Measurements from ENCODE around the gene SLC22A3. TPM values are rescaled to one million over a fixed set of nuclear protein-coding genes. Genes with fewer than 3 reads are reported as not detected.
A peak's percentile ranks its signal among the peaks of the same experiment; 100 is the strongest.

Gene SLC22A3
- total RNA-seq (6.4 TPM), polyA plus RNA-seq (ENCODE audit: insufficient read depth, low read depth, low replicate concordance) (7.4 TPM)
- long read RNA-seq, donor 1, result 0 reads
- long read RNA-seq, donor 2, result 0 reads
- long read RNA-seq, donor 3, partial matches to known transcripts, result 0 of 1 reads
- long read RNA-seq, donor 3, other reads (novel, unspliced or antisense), result 0 of 1 reads
- long read RNA-seq, donor 4, partial matches to known transcripts, result 0 of 1 reads
- long read RNA-seq, donor 4, other reads (novel, unspliced or antisense), result 0 of 1 reads
- long read RNA-seq, donor 5, result 0 reads
- long read RNA-seq, donor 6, result 0 reads
- long read RNA-seq, donor 7, partial matches to known transcripts, result 0 of 2 reads
- long read RNA-seq, donor 7, other reads (novel, unspliced or antisense), result 1 of 2 reads
- long read RNA-seq, donor 8, partial matches to known transcripts, result 0 of 2 reads
- long read RNA-seq, donor 8, other reads (novel, unspliced or antisense), result 0 of 2 reads
- long read RNA-seq, donor 9, partial matches to known transcripts, result 0 of 1 reads
- long read RNA-seq, donor 9, other reads (novel, unspliced or antisense), result 0 of 1 reads
- long read RNA-seq, donor 10, partial matches to known transcripts, result 0 of 2 reads
- long read RNA-seq, donor 10, other reads (novel, unspliced or antisense), result 0 of 2 reads

GRCh38 chr6:160348223-160349019, at the start of gene SLC22A3:
Gene SLC22A3 (plus strand): TSS chr6:160348378. CDS start chr6:160348420, 42 bp downstream.
- DNase-seq, result peak in 4 of 5 donors; percentile 26 to 60 (median 56)
- no peak for FAIRE-seq
- Histone ChIP-seq H3K4me3 (ENCODE audit: low read length in 3 of 3) (peak within 1 kb of the TSS; percentile 31 to 70 (median 70)), H3K27ac (ENCODE audit: low read depth in 2 of 2, low read length in 2 of 2) (peak within 1 kb of the TSS in 1 of 2 donors; percentile 37), H3K9me3 (ENCODE audit: control insufficient read depth in 2 of 3, insufficient read depth in 1 of 3, low read length in 3 of 3) (no peaks in the 10 kb centered on the region), H3K4me1 (ENCODE audit: control insufficient read depth in 2 of 3, insufficient read depth in 2 of 3, low read depth in 1 of 3, low read length in 3 of 3) (peaks cover 0 to 4% (median 0%) of the 10 kb centered on the region in 3 donors), H3K9ac (ENCODE audit: low read length in 3 of 3) (peak within 1 kb of the TSS in 2 of 3 donors; percentile 0 to 24), H3K27me3 (ENCODE audit: control insufficient read depth, insufficient read depth, low read length) (peaks cover 18% of the 10 kb centered on the region), H3K36me3 (ENCODE audit: control insufficient read depth in 2 of 3, insufficient read depth in 3 of 3, low read length in 3 of 3) (no peaks in the 10 kb centered on the region)
- intact Hi-C loops (cut with DNase I), result no loop called here
- no peak for TF ChIP-seq CTCF (IDR thresholded peaks at IDR 0.05; ENCODE audit: borderline replicate concordance, extremely low read depth, insufficient read depth)

- no peaks in the 10 kb centered on the region for H3K36me3 ChIP-seq (ENCODE audit: control insufficient read depth in 2 of 3, insufficient read depth in 3 of 3, low read length in 3 of 3)
- peak overlapping the region in 1 of 2 donors; percentile 29 for H3K27ac ChIP-seq (ENCODE audit: low read depth in 2 of 2, low read length in 2 of 2)
- H3K9me3 ChIP-seq (ENCODE audit: control insufficient read depth in 2 of 3, insufficient read depth in 1 of 3, low read length in 3 of 3), result peaks cover 0 to 2% (median 0%) of the 10 kb centered on the region in 3 donors
- FAIRE-seq (no peak), DNase-seq (no peak)
- H3K9ac ChIP-seq (ENCODE audit: low read length in 3 of 3), result no peak overlapping the region
- H3K27me3 ChIP-seq (ENCODE audit: control insufficient read depth, insufficient read depth, low read length), result no peaks in the 10 kb centered on the region
- intact Hi-C loops (cut with DNase I), result no loop called here
- TF ChIP-seq CTCF (IDR thresholded peaks at IDR 0.05; ENCODE audit: borderline replicate concordance, extremely low read depth, insufficient read depth), result no peak
- peaks cover 0 to 12% (median 7%) of the 10 kb centered on the region in 3 donors for H3K4me1 ChIP-seq (ENCODE audit: control insufficient read depth in 2 of 3, insufficient read depth in 2 of 3, low read depth in 1 of 3, low read length in 3 of 3)
- H3K4me3 ChIP-seq (ENCODE audit: low read length in 3 of 3), result peak overlapping the region in 1 of 3 donors; percentile 32
Observed at GRCh38 chr6:160299559-160299958, 48.6 kb upstream of the SLC22A3 start.

DNA sequence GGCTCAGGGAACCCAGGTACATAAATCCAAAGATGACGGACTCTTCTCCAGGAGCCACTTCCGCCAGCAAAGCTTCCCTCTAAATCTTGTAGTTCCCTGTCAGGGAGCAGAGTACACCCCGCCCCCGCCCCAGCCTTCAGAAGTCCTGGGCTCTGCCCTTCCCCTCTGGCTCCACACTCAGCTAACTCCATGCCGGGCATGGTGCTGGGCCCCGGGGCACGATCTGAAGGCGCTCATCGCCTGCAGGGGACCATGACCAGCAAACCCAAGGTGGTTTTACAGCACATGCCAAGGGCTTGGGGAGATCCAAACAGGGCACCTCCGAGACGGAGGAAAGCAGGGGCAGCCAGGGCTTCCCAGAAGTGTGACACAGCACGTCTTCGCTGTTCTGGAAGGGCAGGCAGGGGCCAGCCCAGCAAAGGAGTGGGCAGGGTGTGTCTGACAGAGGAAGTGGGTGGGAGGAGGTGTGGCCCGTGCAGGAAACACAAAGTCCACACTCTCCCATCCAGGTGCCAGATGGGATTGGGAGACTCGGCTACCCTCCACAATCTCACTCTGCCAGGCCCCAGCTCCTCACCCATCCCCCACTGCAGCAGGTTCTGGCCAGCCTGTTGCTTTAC, 48.0 kb upstream of the SLC22A3 start:
- intact Hi-C loops (cut with DNase I), result no loop called here
- TF ChIP-seq CTCF (IDR thresholded peaks at IDR 0.05; ENCODE audit: borderline replicate concordance, extremely low read depth, insufficient read depth), result no peak
- peak overlapping the region; percentile 29 to 72 for H3K27ac ChIP-seq (ENCODE audit: low read depth in 2 of 2, low read length in 2 of 2)
- DNase-seq, result peak; percentile 23 to 86 (median 42)
- peak overlapping the region in 2 of 3 donors; percentile 20 to 32 for H3K4me3 ChIP-seq (ENCODE audit: low read length in 3 of 3)
- H3K9me3 ChIP-seq (ENCODE audit: control insufficient read depth in 2 of 3, insufficient read depth in 1 of 3, low read length in 3 of 3), result peaks cover 0 to 2% (median 0%) of the 10 kb centered on the region in 3 donors
- H3K36me3 ChIP-seq (ENCODE audit: control insufficient read depth in 2 of 3, insufficient read depth in 3 of 3, low read length in 3 of 3), result no peaks in the 10 kb centered on the region
- H3K9ac ChIP-seq (ENCODE audit: low read length in 3 of 3), result peak overlapping the region in 1 of 3 donors; percentile 34
- peaks cover 0 to 12% (median 7%) of the 10 kb centered on the region in 3 donors for H3K4me1 ChIP-seq (ENCODE audit: control insufficient read depth in 2 of 3, insufficient read depth in 2 of 3, low read depth in 1 of 3, low read length in 3 of 3)
- H3K27me3 ChIP-seq (ENCODE audit: control insufficient read depth, insufficient read depth, low read length), result no peaks in the 10 kb centered on the region
- no peak for FAIRE-seq
